GM04503 (cell line): Measurements from ENCODE around the gene CNIH4.
"Not testable (repeated sequence)": the region's sequence is repeated elsewhere in the genome, so short reads cannot be mapped to it uniquely, and the experiment has no call there.

Source experiments
- DNase-seq: peaks from one replicate; pipeline ENCODE4 v3.0.0-alpha.2; 2012; ENCODE audit warnings: low read depth

CNIH4 gene

DNA sequence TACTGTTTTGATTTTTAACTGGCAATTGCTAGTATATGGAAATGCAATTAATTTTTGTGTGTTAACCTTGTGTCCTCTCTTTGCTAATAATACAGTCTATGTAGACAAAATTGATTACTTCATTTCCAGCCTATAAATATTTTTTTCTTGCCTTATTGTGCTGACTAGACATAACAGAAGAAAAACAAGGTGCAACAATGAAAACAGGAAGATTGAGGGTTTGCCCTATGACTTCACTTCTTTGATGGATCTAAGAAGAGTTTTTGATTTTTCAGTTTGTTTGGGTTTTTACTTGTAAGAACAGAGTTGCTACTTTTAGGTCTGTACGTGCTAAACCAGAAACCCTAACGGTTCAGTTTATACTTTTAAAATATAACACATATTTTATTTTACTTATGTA, 8.5 kb upstream of the CNIH4 start:
- no peak for DNase-seq

DNA sequence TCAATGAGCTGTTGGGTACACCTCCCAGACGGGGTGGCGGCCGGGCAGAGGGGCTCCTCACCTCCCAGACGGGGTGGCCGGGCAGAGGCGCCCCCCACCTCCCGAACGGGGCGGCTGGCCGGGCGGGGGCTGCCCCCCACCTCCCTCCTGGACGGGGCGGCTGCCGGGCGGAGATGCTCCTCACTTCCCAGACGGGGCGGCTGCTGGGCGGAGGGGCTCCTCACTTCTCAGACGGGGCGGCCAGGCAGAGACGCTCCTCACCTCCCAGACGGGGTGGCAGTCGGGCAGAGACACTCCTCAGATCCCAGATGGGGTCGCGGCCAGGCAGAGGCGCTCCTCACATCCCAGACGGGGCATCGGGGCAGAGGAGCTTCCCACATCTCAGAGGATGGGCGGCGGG, 7.0 kb upstream of the CNIH4 start:
- DNase-seq = not testable (repeated sequence)

- not testable (repeated sequence) for DNase-seq
Observed at GRCh38 chr1:224352436-224353085, 4.1 kb upstream of the CNIH4 start.

- DNase-seq = no peak
Observed at GRCh38 chr1:224353975-224354925, 2.4 kb upstream of the CNIH4 start.

DNA sequence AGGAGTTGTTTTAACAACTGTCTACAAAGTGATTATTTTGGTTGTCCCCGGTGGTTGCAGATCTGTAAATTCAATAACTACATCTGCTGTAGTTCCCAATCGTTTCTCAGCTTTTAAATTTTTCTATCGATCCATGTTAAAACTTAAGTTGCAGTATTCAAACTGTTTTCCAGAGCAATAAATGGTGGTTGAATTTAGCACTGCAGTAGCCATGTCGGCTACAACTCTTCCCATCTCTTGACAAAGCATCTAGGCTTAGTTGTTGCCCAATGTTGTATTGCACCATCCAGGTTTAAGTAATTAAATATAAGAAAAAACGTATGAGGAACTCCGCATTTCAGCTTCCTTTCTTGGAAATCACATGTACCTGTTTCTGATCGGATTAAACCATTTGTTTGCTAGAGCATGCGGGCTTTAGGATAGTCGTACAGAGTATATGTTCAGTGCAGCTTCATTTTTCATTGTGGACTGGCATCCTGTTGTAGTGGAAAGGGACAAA, 996 bp downstream of the CNIH4 start:
- DNase-seq = no peak

- DNase-seq = no peak
Observed at GRCh38 chr1:224358237-224358636, 1.6 kb downstream of the CNIH4 start.

DNA sequence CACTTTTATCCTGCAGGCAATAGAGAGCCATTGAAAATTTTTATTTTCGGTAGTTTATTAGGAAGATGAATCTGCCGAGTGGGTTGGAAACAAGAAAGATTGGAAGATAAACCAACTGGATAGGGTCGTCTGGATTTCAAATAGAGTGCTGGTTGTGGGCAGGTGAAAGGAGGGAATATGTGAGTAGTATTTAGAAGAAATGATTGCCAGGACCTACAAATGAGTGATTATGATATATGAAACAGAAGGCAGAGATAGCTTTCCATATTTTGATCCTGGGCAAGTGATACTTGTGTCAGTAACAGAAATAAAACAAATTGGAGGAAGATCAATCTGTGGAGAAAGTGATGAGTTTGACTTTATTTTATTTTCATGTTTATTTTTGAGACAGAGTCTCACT, 2.5 kb downstream of the CNIH4 start:
- no peak for DNase-seq

- DNase-seq = no peak
Observed at GRCh38 chr1:224368409-224368808, 11.7 kb downstream of the CNIH4 start.

GRCh38 chr1:224373008-224373590, 16.4 kb downstream of the CNIH4 start:
- DNase-seq = no peak

- DNase-seq = no peak
Observed at GRCh38 chr1:224375059-224375458, 18.4 kb downstream of the CNIH4 start.

GRCh38 chr1:224377676-224378006, 21.0 kb downstream of the CNIH4 start:
- DNase-seq = peak; percentile 10

DNA sequence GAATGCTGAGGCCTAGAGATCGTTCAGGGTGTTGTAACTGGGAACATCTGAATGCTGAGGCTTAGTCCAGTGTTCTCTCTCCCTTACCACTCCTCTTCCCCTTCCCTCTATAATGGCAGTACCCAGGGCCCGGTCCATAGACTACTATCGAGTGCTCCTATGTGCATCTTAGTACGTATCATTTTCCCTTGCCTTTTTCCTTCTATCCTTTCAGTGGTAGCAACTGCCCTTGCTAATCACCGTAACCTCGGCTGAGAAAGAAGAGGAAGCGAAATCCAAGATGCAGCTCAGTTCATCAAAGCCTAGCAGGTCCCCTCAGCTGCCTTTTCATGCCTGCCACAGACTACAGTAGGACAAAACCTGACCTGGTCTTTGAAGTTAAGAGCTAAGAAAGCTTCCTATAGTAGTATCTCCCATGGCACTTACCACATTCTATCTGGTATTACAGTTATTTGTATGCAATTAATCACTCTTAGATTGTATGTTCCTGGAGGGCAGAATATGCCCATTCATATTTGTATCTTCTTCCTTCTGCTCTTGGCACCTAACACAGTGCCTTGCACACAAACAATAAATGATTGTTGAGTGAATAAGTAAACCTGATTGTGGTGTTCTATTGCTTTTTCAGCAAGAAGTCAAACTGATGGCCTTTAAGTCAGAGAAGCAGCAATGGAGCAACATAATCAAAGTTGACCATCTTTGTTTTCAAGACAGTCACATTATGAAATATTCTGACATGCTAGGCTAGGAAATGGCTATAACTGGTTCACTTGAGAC, 22.4 kb downstream of the CNIH4 start:
- no peak for DNase-seq

GRCh38 chr1:224380003-224380402, 23.3 kb downstream of the CNIH4 start:
- no peak for DNase-seq

DNA sequence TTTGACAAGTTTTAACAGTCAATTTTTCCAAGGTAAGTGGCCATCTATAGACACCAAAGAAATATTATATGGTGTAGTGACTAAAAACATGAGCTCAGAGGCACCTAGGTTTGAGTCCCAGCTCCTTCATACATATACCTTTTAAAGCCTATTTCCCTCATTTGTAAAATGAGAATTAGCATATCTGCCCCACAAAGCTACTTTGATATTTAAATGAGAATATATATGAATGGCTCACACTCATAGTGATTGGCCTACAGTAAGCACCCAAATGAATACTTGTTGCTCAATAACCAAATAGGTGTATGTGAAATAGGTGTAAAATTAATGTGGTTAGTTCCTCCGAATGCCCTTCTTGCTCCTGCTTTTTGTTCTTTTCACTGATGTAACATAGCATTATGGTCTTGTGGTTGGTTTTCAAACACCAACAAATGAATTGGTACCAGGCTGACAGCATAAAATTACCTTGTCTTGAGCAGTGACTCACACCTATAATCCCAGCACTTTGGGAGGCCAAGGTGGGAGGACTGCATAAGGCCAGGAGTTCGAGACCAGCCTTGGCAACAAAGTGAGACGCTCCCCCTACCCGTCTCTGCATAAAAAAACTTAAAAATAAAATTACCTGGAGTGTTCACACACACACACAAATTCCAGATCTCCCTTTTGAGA, 25.3 kb downstream of the CNIH4 start:
- DNase-seq = no peak

- DNase-seq = no peak
Observed at GRCh38 chr1:224383218-224383617, 26.5 kb downstream of the CNIH4 start.

- no peak for DNase-seq
Observed at GRCh38 chr1:224387302-224387912, 30.7 kb downstream of the CNIH4 start.

DNA sequence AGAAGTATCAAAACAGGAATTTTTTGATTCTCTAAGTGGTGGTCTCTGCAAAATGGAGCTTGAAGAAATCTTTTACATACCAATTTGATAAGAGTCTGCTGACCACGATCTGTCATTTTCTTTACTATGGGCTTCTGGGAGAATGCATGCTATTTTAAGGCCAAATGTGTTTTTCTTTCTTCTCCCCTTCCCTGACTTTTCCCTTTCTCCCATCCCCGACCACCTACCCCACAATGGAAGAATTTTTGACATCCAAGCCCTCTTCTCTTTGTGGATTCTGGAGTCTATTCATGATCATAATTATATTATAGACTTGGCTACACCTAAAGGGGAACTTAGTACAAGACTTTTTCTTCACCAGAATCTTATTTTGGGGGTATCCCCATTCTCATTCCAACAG, 31.3 kb downstream of the CNIH4 start:
- DNase-seq = no peak

DNA sequence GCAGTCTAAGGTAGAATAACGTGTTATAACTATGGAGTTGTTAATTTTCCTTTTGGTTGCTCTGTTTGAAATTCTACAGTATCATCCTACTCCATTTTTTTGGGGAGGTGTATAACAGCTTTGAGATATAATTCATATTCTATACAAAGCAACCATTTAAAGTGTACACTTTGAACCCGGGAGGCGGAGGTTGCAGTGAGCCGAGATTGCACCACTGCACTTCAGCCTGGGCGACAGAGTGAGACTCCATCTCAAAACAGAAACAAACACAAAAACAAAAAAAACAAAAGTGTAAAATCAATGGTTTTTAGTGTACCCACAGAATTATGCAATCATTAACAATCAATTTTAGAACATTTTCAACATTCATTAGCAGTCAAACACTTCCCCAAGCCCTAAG, 33.8 kb downstream of the CNIH4 start:
- DNase-seq = no peak

DNA sequence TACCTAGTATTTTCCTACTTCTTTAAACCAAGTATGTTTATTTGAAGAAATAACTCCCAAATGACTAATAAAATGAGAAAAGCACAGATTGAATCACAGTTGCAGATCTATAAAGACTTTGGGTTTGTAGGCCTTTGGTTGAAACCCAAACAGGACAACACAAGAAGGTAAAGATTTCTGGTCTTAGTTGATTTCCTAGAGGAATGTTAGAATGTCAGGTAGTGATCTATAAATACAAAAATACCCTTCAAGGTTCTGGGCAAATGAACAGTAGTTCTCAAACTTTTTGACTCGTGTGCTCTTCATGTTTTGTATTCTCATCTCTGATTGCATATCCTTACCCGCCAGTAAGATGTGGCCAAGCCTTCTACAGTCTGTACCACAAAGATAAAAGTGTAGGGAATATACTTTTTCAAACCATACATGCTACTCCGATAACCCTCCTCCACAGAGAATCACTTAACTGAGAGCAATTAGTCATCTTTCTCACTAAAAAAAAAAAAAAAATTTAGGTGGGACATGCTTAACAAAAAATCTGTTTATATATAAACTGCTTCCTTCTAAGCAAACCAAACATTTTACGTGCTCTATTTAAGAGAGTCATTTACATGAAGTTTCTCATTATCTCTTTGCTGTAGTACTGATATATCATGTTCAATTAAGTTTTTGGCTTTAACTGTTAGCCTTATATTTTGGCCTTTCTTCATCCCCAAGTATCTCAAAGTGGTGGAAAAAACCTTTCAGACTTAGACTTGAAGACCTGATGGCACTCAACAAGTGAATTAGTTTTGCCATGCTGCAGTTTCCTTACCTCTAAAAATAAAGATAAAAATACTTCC, 36.0 kb downstream of the CNIH4 start:
- no peak for DNase-seq

- DNase-seq = no peak
Observed at GRCh38 chr1:224393294-224393693, 36.6 kb downstream of the CNIH4 start.
